ENCODE measurements around the gene LCOR.
A peak's percentile ranks its signal among the peaks of the same experiment; 100 is the strongest.
"Not testable (repeated sequence)": the region's sequence is repeated elsewhere in the genome, so short reads cannot be mapped to it uniquely, and the experiment has no call there.

LCOR gene

GRCh38 chr10:96831867-96832720, at the start of gene LCOR:
TSS of gene LCOR (plus strand) at chr10:96832298. CDS start at chr10:96949058, 116,760 bp downstream.
- peak; percentile 43 to 86 for DNase-seq

- no peak for DNase-seq
Observed at GRCh38 chr10:96784253-96784652, 47.8 kb upstream of the LCOR start.

- no peak for DNase-seq
Observed at GRCh38 chr10:96789571-96790108, 42.5 kb upstream of the LCOR start.

GRCh38 chr10:96791902-96792301, 40.2 kb upstream of the LCOR start:
- no peak for DNase-seq

- DNase-seq, result no peak
Observed at GRCh38 chr10:96794836-96795733, 37.0 kb upstream of the LCOR start.

GRCh38 chr10:96797485-96797884, 34.6 kb upstream of the LCOR start:
- no peak for DNase-seq

- DNase-seq, result no peak
Observed at GRCh38 chr10:96803288-96803664, 28.8 kb upstream of the LCOR start.

- DNase-seq, result no peak
Observed at GRCh38 chr10:96814264-96814663, 17.8 kb upstream of the LCOR start.

GRCh38 chr10:96818971-96819370, 13.1 kb upstream of the LCOR start:
- DNase-seq, result not testable (repeated sequence)

- DNase-seq, result no peak
Observed at GRCh38 chr10:96820765-96821164, 11.3 kb upstream of the LCOR start.

- DNase-seq, result no peak
Observed at GRCh38 chr10:96826438-96826837, 5.7 kb upstream of the LCOR start.

- DNase-seq, result no peak
Observed at GRCh38 chr10:96828609-96829008, 3.5 kb upstream of the LCOR start.

GRCh38 chr10:96829029-96829773, 2.9 kb upstream of the LCOR start:
- DNase-seq, result no peak

GRCh38 chr10:96830511-96831199, 1.4 kb upstream of the LCOR start:
- DNase-seq, result peak; percentile 25 to 80

- no peak for DNase-seq
Observed at GRCh38 chr10:96831200-96831866, 765 bp upstream of the LCOR start.

GRCh38 chr10:96832721-96833219, 672 bp downstream of the LCOR start:
- peak in 1 of 2 experiments; percentile 86 for DNase-seq

- peak; percentile 36 to 74 for DNase-seq
Observed at GRCh38 chr10:96833220-96834001, 1.3 kb downstream of the LCOR start.

GRCh38 chr10:96834120-96834519, 2.0 kb downstream of the LCOR start:
- DNase-seq, result no peak

GRCh38 chr10:96835899-96836298, 3.8 kb downstream of the LCOR start:
- DNase-seq, result no peak

GRCh38 chr10:96838529-96838928, 6.4 kb downstream of the LCOR start:
- no peak for DNase-seq
